ENCODE data around the gene GLB1L2.

DNA sequence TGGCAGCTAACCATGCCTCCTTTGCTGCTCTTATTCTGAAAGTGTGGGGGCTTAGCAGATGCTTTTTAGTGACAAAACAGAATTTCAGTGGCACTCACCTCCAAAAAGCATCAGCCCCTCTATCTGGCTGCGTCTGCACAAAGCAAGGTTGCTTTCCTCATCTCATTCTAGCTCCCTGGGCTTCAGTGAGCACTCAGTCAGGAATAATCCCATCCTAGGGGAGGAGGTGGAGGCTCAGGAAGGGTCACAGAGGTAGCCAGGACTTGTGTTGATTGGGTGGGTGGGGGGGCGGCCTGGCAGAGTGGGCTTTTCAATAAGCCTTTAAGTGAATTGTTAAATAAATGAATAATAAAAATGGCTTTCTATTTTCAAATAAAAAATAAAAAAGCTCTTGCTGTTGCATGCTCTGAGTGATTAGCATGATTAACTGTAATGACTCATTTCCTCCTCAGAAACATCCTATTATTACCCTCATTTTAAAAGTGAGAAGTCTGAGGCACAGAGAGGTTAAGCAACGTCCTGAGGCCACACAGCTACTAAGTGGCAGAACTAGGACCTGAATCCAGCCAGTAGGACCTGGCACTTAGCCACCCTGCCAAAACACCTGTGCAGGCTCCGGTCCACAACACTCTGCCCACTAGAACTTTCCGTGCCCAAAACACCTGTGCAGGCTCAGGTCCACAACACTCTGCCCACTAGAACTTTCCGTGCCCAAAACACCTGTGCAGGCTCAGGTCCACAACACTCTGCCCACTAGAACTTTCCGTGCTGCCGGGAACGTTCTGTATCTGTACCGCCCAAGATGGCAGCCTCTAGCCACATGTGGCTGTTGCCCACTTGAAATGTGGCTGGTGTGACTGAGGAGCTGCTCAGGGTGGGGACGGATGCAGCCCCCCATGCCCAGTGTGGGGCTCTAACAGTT is 74.7 kb downstream of the GLB1L2 start:
- TF ChIP-seq POLR2A (IDR thresholded peaks at IDR 0.05; ENCODE audit: low read depth) (no peak), POLR2AphosphoS5 (IDR thresholded peaks at IDR 0.05) (no peak), EP300 (IDR thresholded peaks at IDR 0.05) (no peak)
- TF ChIP-seq, protein P1, sequence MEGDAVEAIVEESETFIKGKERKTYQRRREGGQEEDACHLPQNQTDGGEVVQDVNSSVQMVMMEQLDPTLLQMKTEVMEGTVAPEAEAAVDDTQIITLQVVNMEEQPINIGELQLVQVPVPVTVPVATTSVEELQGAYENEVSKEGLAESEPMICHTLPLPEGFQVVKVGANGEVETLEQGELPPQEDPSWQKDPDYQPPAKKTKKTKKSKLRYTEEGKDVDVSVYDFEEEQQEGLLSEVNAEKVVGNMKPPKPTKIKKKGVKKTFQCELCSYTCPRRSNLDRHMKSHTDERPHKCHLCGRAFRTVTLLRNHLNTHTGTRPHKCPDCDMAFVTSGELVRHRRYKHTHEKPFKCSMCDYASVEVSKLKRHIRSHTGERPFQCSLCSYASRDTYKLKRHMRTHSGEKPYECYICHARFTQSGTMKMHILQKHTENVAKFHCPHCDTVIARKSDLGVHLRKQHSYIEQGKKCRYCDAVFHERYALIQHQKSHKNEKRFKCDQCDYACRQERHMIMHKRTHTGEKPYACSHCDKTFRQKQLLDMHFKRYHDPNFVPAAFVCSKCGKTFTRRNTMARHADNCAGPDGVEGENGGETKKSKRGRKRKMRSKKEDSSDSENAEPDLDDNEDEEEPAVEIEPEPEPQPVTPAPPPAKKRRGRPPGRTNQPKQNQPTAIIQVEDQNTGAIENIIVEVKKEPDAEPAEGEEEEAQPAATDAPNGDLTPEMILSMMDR (IDR thresholded peaks at IDR 0.05), result no peak

Data from esophagus muscularis mucosa (tissue), 4 donors.